IPS-NIHi11 (cell line): ENCODE measurements around the gene EXOC8.

ENCODE experiments used
- DNase-seq: peaks from one replicate; pipeline ENCODE4 v3.0.0; 2012; ENCODE audit warnings: mixed read lengths, low spot score

Gene EXOC8, protein sequence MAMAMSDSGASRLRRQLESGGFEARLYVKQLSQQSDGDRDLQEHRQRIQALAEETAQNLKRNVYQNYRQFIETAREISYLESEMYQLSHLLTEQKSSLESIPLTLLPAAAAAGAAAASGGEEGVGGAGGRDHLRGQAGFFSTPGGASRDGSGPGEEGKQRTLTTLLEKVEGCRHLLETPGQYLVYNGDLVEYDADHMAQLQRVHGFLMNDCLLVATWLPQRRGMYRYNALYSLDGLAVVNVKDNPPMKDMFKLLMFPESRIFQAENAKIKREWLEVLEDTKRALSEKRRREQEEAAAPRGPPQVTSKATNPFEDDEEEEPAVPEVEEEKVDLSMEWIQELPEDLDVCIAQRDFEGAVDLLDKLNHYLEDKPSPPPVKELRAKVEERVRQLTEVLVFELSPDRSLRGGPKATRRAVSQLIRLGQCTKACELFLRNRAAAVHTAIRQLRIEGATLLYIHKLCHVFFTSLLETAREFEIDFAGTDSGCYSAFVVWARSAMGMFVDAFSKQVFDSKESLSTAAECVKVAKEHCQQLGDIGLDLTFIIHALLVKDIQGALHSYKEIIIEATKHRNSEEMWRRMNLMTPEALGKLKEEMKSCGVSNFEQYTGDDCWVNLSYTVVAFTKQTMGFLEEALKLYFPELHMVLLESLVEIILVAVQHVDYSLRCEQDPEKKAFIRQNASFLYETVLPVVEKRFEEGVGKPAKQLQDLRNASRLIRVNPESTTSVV

DNA sequence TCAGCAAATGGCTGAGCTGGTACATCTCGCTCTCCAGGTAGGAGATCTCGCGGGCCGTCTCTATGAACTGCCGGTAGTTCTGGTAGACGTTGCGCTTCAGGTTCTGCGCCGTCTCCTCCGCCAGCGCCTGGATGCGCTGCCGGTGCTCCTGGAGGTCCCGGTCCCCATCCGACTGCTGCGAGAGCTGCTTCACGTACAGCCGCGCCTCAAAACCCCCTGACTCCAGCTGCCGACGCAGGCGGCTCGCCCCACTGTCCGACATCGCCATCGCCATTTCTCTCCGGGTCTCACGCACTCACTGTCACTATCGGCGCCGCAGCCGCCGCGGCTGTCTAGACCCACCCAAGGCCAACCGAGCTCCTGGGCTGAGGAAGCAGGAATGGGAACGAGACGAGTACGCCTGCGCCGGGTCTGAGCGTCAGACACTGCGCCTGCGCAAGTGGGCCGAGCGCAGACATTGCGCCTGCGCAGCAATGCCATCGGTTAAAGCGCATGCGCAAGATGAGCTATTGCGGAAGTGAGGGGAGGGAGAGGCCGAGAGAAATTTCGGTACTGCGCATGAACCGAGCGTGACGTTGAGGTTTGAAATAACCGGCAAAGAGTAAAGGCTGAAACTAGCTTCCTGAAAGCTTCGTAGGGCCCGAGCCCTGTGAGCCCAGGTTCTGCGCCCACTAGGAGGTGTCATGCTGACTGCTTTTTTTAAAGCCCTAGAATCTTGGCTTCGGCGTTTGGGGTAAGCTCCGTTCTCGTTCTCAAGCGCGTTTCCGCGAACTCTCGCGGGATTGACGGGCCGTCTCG, at the start of gene EXOC8:
TSS of gene EXOC8 (minus strand) at position 381 of the 798 bp plus-strand sequence. CDS start at position 274, 107 bp downstream.
- DNase-seq = peak; percentile 96

GRCh38 chr1:231386466-231386865, 48.8 kb upstream of the EXOC8 start:
- no peak for DNase-seq

- DNase-seq = no peak
These were observed 47.7 kb upstream of the EXOC8 start for GRCh38 chr1:231385416-231385748.

- DNase-seq = no peak
These were observed 47.2 kb upstream of the EXOC8 start for GRCh38 chr1:231384696-231385415.

- DNase-seq = no peak
These were observed 45.7 kb upstream of the EXOC8 start for GRCh38 chr1:231383159-231383860.

DNA sequence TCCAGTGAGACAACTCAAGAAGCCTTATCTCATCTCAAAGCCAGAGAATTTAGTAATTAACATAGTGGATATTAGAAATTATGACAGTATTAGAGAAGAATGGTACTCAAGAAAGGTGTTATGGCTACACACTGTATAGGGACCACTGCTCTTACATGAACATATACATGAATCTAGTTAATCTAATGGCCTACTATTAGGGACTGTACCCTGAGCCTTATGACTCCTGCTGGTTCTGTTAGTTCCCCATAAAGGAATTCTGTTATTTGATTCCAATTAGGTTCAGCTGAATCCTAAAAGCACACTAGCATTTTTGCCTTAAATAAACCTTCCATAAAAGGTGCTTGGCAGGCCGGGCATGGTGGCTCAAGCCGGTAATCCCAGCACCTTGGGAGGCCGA, 44.8 kb upstream of the EXOC8 start:
- no peak for DNase-seq

DNA sequence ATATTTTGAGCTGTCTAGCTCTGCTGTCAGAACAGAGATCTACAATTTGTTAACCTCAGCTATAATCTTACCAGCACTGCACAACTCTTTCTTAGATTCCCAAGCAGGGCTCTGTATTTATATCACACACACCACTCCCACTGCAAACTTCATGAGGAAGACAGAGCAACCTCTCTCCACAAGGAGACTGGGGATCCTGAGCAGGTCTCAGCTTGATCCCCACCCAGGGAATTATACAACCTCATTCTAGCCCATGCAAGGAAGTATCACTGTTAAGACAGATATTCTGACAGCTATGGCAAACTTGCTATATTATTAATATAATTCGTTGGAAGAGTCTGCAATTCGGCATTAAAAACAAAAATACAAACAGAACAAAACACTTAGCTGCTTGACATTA, 44.1 kb upstream of the EXOC8 start:
- DNase-seq = no peak

GRCh38 chr1:231376875-231377549, 39.4 kb upstream of the EXOC8 start:
- DNase-seq = no peak

DNA sequence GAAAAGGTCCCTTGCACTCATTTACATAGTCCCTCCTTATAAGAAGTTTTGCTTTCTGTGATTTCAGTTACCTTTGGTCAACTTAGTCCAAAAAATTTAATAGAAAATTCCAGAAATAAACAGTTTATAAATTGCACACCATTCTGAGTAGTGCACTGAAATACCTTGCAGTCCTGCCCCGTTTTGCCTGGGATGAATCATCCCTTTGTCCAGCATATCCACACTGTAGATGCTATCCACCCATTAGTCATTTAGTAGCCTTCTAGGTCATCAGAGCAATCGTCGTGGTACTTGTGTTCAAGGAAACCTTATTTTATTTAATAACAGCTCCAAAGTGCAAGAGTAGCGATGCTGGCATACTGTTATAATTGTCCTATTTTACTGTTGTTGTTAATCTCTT, 38.4 kb upstream of the EXOC8 start:
- DNase-seq = no peak

- DNase-seq = no peak
These were observed 36.7 kb upstream of the EXOC8 start for GRCh38 chr1:231374394-231374793.

DNA sequence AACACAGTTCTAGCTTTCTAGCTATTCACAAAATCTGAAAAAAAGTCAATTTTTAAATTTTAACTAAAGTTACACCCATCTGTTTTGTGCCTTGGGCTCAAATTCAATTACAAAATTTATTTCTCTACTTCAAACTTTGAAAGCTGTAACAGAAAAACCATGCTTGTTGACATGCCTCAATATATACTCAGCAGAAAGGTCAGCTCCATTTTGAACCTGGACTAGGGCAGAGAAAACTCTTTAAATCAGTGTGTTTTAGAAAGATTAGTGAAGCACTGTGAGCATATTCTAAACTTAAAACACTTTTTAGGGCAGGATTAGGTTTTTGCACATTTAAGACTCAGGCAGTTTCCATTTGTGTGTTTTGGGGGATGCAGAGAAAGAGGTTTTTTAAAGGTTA, 34.8 kb upstream of the EXOC8 start:
- DNase-seq = no peak

DNA sequence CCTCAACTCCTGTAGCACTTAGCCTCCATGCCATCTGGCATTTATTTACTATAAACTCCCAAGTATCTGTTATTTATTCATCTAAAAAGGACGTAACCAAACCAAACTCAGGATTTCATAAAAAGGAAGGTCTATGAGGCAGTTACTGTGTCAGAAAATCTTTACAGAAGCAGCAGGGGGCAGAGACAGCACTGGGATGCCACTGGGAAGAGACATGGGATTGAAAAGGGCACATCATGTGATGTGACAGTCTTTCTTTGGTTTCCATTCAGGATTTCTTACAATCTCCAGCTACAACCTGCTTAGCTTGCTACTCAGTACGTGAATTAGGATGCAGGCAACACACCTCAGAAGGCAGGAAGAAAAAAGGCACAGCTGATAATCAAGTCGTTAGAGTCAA, 31.6 kb upstream of the EXOC8 start:
- no peak for DNase-seq

DNA sequence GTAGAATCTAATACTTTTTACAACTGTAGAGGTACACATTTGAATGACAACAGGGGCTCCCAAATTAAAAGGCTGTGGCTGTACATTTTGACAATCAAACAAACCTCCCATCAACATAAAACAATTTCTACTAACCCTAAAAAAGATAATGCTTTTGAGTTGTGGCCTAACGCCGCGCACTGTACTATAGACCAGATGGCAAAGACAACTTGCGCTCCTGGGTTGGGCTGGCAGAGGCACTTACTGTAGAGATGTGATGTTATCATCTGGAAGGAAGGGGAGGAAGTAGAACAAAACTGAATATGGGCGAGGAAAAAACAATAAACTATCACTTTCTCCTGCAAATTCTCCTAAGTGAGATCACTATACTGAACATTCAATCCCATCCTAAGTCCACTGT, 26.5 kb upstream of the EXOC8 start:
- no peak for DNase-seq

DNA sequence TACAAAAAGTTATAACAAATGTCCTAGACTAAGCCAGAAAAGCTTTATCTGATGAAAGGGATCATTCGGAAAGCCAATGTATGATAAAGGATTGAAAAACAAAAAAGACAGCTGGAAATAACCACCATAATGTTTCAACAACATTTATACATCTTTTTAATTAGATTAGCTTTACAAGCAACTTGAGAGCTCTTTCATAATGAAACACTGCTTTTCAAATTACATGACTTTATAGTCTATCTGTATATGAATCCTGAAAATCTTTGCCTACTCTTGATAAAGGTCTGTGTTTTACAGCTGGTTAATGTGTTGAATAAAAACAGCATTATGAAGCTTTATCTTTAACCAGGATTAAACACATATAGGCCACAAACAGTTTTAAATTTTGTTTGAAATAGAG, 26.0 kb upstream of the EXOC8 start:
- DNase-seq = no peak

DNA sequence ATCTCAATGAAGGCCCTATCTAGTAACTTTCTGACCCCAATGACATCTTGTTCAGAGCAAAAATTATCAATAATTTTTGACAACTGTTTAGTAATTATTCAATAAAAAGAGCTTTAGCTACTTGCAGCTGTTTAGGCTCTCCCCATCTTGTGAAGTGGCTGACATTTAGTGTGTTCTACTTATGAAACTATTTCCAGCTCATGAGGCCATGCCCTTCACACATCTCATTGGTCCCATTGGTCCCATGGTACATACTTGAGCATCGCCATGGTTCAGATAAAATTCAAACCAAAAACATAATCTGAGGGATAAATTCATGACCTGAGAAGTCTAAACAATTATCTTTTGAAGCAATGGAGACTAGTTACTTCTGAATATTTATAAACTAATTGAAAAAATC, 24.7 kb upstream of the EXOC8 start:
- DNase-seq = no peak

GRCh38 chr1:231359113-231359512, 21.5 kb upstream of the EXOC8 start:
- no peak for DNase-seq

DNA sequence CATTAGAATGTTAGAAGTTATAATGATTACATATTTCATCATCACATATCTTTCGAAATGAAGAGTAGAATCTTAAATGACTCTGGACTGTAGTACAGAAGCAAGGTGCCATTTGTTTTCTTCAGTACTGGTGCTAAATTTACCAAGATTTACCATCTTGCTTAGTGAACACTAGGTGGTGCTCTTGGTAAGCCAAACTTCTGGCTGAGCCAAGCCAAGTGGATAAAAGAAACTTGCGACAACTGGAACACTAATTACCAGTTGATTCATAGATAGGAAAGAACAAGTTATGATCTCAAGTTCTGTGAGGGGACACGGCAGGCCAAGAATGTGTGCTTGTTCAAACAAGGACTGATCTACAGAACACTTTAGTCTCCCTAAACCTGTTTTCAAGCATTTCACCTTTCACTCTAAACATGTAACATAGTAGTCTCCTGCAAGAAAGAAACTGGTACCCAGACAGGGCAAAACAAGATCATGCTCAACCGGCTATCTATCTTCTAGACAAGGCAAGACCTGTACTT, 20.2 kb upstream of the EXOC8 start:
- DNase-seq = peak; percentile 54

DNA sequence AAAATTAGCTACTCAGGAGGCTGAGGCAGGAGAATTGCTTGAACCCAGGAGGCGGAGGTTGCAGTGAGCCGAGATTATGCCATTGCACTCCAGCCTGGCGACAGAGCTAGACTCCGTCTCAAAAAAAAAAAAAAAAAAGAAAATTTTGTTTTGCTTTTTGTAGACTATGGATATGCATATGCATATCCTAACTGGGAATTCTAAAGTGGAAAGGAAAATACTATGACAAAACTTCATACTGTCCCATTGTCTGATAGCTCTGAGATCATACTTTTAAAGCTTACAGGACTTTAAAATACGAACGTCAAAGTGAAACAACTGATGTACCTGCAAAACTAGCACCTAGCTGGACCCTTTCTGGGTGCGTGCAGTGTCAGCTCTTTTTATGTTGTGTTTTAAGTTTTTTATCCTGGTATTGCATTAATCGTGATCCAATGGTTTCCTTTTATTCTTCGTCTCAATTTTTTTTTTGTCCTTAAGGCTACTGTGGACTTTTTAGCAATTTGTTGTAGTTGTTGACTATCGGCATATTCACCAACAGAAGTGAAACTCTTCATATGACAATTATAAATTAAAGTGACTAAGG, 19.6 kb upstream of the EXOC8 start:
- no peak for DNase-seq

DNA sequence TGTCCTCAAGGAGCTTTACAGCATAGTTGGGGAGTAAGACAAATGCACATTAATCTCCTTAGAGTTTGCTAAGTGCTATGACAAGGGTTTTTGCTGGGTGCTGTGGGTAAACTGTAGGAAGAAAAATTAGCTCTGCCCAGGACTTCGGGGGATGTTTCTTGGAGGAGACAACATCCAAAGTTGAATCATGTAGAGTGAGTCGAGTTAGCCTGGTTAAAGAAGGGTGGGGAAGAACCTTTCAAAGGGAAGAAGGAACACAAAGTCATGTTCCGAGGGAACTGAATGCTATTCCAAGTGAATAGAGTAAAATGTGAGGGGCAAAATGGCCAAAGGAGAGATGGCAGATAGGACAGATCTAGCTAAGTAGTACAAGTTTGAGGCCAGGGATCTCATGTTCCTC, 17.5 kb upstream of the EXOC8 start:
- DNase-seq = no peak

DNA sequence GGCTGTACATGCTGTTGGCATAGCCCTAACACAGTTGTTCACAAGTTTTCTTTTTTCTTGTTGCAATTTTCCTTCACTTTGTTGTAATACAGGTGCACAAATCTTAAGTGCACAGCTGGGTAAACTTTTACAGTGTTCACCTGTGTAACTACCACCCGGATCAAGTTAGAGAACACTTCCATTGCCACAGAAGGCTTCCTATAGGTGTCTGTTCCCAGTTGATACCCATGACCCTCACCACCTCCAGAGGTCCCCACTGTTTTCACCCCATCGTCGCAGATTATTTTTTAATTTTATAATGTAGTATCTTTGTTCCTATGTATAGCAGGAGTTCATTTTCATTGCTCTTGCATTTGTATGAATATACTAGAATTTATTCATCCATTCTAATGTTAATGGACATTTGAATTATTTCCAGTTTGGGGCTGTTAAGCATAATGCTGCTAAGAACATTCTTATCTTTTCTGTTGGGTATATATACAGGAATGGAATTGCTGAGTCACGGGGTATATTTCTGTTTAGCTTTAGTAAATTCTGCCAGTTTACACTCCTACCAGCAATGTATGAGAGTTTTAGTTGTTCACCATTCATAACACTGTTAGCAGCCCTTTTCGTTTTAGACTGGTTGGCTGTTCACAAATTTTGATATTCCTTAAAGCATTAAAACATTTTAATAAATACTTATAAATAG, 16.8 kb upstream of the EXOC8 start:
- no peak for DNase-seq
